Colonic mucosa (tissue), 4 donors: Measurements from ENCODE around the gene CCDC60. TPM values are rescaled to one million over a fixed set of nuclear protein-coding genes. Genes with fewer than 3 reads are reported as not detected.

Experiments
- DNase-seq: peaks from one replicate; pipeline ENCODE4 v3.0.0-alpha.2; 2020
- H3K27ac ChIP-seq: fragments of 200-600 bp; one replicate; pipeline ENCODE4 v1.8.0; 2021
- H3K27me3 ChIP-seq: fragments of 200-600 bp; one replicate; pipeline ENCODE4 v1.8.0; 2021
- H3K36me3 ChIP-seq: fragments of 200-600 bp; one replicate; pipeline ENCODE4 v1.8.0; 2021
- H3K4me1 ChIP-seq: fragments of 200-600 bp; one replicate; pipeline ENCODE4 v1.8.0; 2021; ENCODE audit warnings: mild to moderate bottlenecking
- H3K4me3 ChIP-seq: fragments of 200-600 bp; one replicate; pipeline ENCODE4 v1.8.0; 2021
- H3K9ac ChIP-seq, 2 donors: one replicate each; pipeline ENCODE4 v1.7.0; 2013; ENCODE audit warnings: control low read depth in 2 of 2, low read depth in 2 of 2, low read length in 2 of 2
- H3K9me3 ChIP-seq: fragments of 200-600 bp; one replicate; pipeline ENCODE4 v1.8.0; 2021
- CTCF ChIP-seq: fragments of 200-600 bp; IDR thresholded peaks from one replicate; pipeline ENCODE4 v1.8.0; 2022; ENCODE audit warnings: antibody characterized with exemption, mild to moderate bottlenecking
- intact Hi-C: fragments of 100-400 bp; cut with DNase I; formaldehyde crosslinking; loops from one replicate; pipeline ENCODE4 v1.14.1; 2022
- total RNA-seq, 2 donors: library from RNA; stranded (reverse); fragmentation: NEBNext Ultra II Directional in 1 of 2; extraction: Animal tissue kit (Norgen Biotek cat#: 25700) in 1 of 2; gene quantifications; one replicate each; pipeline ENCODE4 v1.2.1, GENCODE V29; 2021
- donor health status: healthy.
- donor health status: DM: no; HTN: no; CAD: no.
- donor health status: DM: no; HTN: no; CAD: no.

Gene CCDC60
- total RNA-seq, 2 donors from 2014 or later: 1.3 to 2.3 TPM

- no peaks in the 10 kb centered on the region for H3K36me3 ChIP-seq
- no peak for TF ChIP-seq CTCF
- H3K9me3 ChIP-seq: no peaks in the 10 kb centered on the region
- H3K27ac ChIP-seq: no peak overlapping the region
- H3K4me1 ChIP-seq: no peaks in the 10 kb centered on the region
- no peak overlapping the region for H3K4me3 ChIP-seq
- DNase-seq: no peak
- intact Hi-C loops: no loop called here
- no peak overlapping the region for H3K9ac ChIP-seq
- H3K27me3 ChIP-seq: no peaks in the 10 kb centered on the region
Measured at GRCh38 chr12:119565404-119565803, 230.9 kb downstream of the CCDC60 start.

GRCh38 chr12:119570771-119571170 lies 236.2 kb downstream of the CCDC60 start:
- no peaks in the 10 kb centered on the region for H3K4me1 ChIP-seq
- no peaks in the 10 kb centered on the region for H3K9me3 ChIP-seq
- no peak overlapping the region for H3K9ac ChIP-seq
- H3K36me3 ChIP-seq: no peaks in the 10 kb centered on the region
- no peaks in the 10 kb centered on the region for H3K27me3 ChIP-seq
- no peak overlapping the region for H3K4me3 ChIP-seq
- H3K27ac ChIP-seq: no peak overlapping the region
- intact Hi-C loops: no loop called here
- DNase-seq: no peak
- no peak for TF ChIP-seq CTCF

GRCh38 chr12:119573086-119573485 lies 238.6 kb downstream of the CCDC60 start:
- Histone ChIP-seq H3K27me3 (no peaks in the 10 kb centered on the region), H3K36me3 (no peaks in the 10 kb centered on the region), H3K9ac (no peak overlapping the region), H3K9me3 (no peaks in the 10 kb centered on the region), H3K27ac (no peak overlapping the region), H3K4me3 (no peak overlapping the region), H3K4me1 (no peaks in the 10 kb centered on the region)
- DNase-seq: no peak
- intact Hi-C loops: no loop called here
- TF ChIP-seq CTCF: no peak

- no peak overlapping the region for H3K9ac ChIP-seq
- intact Hi-C loops: no loop called here
- DNase-seq: no peak
- TF ChIP-seq CTCF: no peak
- H3K4me3 ChIP-seq: no peak overlapping the region
- no peaks in the 10 kb centered on the region for H3K4me1 ChIP-seq
- no peaks in the 10 kb centered on the region for H3K9me3 ChIP-seq
- no peaks in the 10 kb centered on the region for H3K36me3 ChIP-seq
- H3K27ac ChIP-seq: no peak overlapping the region
- H3K27me3 ChIP-seq: no peaks in the 10 kb centered on the region
Measured at GRCh38 chr12:119574255-119574654, 239.7 kb downstream of the CCDC60 start.

GRCh38 chr12:119576118-119576810 lies 241.7 kb downstream of the CCDC60 start:
- Histone ChIP-seq H3K27ac (no peak overlapping the region), H3K9me3 (no peaks in the 10 kb centered on the region), H3K4me3 (no peak overlapping the region), H3K27me3 (no peaks in the 10 kb centered on the region), H3K4me1 (no peaks in the 10 kb centered on the region), H3K36me3 (no peaks in the 10 kb centered on the region), H3K9ac (no peak overlapping the region)
- intact Hi-C loops: no loop called here
- DNase-seq: no peak
- TF ChIP-seq CTCF: no peak
